NCI-H2107 (cell line): ENCODE results near the gene SAMD4A.

ENCODE experiments used
- DNase-seq: peaks from one replicate; lab custom pipeline; 2025; lab: John Stamatoyannopoulos, UW

SAMD4A gene

GRCh38 chr14:54805445-54806322 is 238.8 kb downstream of the SAMD4A start:
- DNase-seq, result peak; percentile 85

- no peak for DNase-seq
Observed at GRCh38 chr14:54806616-54807015, 239.7 kb downstream of the SAMD4A start.

GRCh38 chr14:54807428-54807827 is 240.5 kb downstream of the SAMD4A start:
- no peak for DNase-seq

- no peak for DNase-seq
Observed at GRCh38 chr14:54807881-54808280, 241.0 kb downstream of the SAMD4A start.

- DNase-seq, result no peak
Observed at GRCh38 chr14:54808326-54809161, 241.6 kb downstream of the SAMD4A start.

GRCh38 chr14:54809767-54810166 is 242.8 kb downstream of the SAMD4A start:
- DNase-seq, result no peak

GRCh38 chr14:54812617-54813016 is 245.7 kb downstream of the SAMD4A start:
- no peak for DNase-seq

GRCh38 chr14:54813081-54813480 is 246.2 kb downstream of the SAMD4A start:
- no peak for DNase-seq

GRCh38 chr14:54814076-54814475 is 247.1 kb downstream of the SAMD4A start:
- DNase-seq, result no peak

GRCh38 chr14:54815016-54815415 is 248.1 kb downstream of the SAMD4A start:
- DNase-seq, result no peak

GRCh38 chr14:54815515-54815914 is 248.6 kb downstream of the SAMD4A start:
- no peak for DNase-seq

- DNase-seq, result no peak
Observed at GRCh38 chr14:54816450-54816849, 249.5 kb downstream of the SAMD4A start.

GRCh38 chr14:54817506-54817905 is 250.6 kb downstream of the SAMD4A start:
- DNase-seq, result no peak

GRCh38 chr14:54818201-54819133 is 251.5 kb downstream of the SAMD4A start:
- DNase-seq, result peak; percentile 78

GRCh38 chr14:54822685-54823084 is 255.8 kb downstream of the SAMD4A start:
- no peak for DNase-seq

- DNase-seq, result no peak
Observed at GRCh38 chr14:54823757-54824549, 257.0 kb downstream of the SAMD4A start.

GRCh38 chr14:54828037-54828436 is 261.1 kb downstream of the SAMD4A start:
- DNase-seq, result no peak

- no peak for DNase-seq
Observed at GRCh38 chr14:54829486-54830224, 262.7 kb downstream of the SAMD4A start.

- no peak for DNase-seq
Observed at GRCh38 chr14:54830650-54831049, 263.7 kb downstream of the SAMD4A start.

- DNase-seq, result no peak
Observed at GRCh38 chr14:54834081-54834480, 267.2 kb downstream of the SAMD4A start.
